Endometrial microvascular endothelial cells (primary cell): Measurements from ENCODE around the gene TNKS1BP1. TPM values are rescaled to one million over a fixed set of nuclear protein-coding genes. Genes with fewer than 3 reads are reported as not detected.

ENCODE experiments used
- in situ Hi-C: cut with HindIII; loops from 2 replicates; pipeline ENCODE4 v1.10.0; 2017; ENCODE audit warnings: low sequenced_read_pairs, low pct_unique_long_range_greater_than_20kb; ENCODE audit errors: inconsistent ontology term
- total RNA-seq: library from RNA; depleted of rRNA; stranded (reverse); fragments of >200 nt; gene quantifications from one replicate; pipeline ENCODE4 v1.2.3, GENCODE V29; 2015; ENCODE audit errors: inconsistent ontology term

The TNKS1BP1 gene
- total RNA-seq, 1 donor from 2014 or later = 57.4 TPM

DNA sequence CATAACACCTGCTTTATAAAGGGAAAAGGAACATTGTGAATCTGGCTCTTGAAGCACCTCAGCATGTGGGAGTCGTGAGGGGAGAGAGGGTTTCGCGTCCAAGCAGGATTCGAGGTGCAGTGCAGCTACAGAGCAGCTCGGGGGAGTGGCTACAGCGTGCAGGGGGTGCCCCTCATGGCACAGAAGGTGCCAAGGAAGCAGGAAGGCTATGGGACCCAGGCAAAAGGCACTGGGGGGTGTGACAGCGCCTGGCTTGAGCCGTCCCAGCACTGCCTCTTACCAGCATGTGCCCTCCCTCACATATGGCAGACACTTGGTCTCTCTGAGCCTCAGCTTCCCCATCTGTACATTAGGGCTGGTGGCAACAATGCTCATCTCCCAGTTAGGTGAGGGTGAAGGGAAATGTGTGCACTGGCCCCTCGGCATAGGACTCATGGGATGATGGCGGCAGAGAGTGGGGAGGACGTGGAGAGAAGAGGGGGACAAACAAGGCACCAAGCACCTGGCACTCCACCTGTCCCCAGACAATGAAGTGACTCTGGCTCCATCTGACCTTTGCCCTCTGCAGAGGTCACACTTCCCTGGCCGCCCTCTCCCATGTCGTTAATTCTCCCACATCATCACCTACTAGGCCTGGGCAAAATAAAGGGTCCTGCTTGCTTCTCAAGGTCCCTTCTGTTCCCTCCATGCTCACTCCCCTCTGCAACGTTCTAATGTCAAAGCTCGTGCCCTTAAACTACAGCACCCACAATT is 10.4 kb downstream of the TNKS1BP1 start:
- in situ Hi-C loops = no loop called here

DNA sequence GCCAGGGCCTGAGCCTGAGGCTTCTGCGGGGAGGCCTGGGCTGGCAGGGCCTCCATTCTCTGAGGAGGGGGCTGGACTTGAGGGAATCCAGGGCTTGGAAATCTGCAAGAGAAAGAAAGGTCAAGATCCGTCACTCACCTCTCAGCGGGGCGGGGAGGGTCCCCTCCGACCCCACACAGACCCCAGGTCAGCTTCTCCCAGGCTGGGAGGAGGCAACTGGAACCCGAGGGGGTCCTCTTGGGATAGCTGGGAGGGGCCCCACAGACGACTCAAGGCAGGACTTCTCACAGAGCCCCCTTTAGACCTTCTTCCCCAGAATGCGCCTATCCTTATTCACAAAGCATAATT is 11.0 kb downstream of the TNKS1BP1 start:
- in situ Hi-C loops = no loop called here

DNA sequence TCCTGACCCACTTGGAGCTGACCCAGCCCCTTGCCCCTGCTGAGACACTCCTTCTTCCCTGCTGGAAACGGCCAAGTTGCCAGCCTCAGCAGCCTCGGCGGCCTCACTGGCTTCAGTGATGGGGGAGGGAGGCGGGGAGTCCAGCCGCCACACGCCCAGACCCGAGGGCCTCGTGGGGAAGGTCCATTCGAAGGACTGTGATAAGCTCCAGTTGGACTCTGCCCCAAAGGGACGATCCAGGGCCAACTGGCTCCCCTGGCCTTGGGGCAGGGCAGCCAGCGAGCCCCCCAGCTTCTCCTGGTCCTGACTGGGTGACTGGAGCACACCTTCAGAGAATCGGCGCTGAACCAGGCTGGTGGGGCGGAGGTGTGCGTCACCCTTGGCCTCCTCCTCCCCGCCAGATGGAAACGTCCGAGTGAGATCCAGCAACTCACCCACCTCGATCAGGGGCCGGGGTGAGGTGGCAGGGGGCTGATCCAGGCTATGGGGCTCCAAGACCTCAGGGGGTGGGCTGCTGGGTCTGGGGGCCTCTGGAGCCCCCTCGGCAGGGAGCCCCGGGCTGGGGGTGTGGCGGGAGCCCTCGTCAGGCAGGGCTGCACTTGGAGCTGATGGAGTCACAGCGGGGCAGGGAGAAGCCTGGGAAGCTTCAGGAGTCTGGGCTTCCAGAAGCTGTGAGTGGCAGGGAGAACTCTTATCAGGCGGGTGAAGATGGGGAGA is 11.5 kb downstream of the TNKS1BP1 start:
- in situ Hi-C loops = no loop called here

DNA sequence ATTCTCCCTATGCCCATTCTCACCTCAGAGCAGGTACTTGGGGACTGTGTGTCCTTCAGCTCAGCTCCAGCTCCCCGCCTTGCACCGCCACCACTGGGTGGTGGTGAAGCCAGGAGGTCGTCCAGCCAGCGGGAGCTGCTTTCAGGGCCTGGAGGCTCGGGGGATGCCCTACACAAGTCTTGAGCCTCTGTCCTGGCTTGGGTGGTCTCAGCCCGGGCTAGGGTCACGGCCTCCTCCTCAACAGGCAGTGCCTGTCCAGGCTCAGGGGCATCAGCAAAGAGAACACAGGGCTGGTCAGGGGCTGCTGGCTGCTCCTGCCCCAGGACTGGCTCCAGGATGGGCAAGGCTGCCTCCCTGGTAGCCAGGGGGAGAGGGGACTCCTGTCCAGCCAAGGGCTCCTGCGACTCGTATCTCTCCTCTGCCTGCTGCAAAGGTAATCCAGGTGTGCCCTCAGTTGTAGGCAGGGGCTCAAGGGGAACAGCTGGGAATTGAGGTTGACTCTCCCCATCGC is 12.2 kb downstream of the TNKS1BP1 start:
- in situ Hi-C loops = no loop called here

DNA sequence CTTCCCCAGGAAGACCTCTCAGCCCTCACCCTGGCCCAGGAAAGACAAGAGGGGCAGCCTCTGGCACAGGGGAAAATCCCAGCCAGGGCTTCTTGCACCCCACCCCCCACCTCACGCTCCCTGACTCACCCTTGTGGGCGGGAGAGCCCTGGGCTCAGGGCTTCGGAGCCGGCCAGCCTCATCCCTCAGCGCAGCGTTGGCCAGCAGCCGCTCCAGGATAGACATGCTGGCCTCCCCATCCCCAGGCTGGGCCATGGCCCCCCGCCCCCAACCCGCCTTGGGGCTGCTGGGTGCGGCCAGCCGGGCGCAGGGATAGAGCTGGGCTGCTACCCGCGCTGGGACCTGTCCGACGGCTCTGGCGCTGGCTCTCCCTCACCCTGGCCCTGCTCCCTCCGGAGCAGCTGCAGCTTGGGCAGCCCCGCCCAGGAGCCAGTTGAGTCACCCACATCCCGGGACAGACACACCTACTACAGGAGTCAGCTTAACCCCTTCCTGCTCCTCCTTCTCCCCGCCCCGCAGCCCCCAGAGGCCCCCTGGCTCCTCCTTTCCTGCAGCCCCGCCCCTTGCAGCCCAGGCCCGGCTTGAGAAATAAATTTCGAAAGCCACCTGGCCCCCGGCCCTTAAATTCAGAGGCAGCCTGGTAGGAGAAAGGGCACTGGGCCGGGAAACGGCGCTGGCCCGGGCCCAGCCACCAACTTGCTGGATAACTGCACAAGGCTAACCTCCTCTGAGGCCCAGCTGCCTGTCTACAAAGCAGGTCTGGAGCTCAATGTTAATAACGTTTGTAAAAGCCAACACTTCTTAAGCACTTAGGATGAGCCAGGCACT is 13.4 kb downstream of the TNKS1BP1 start:
- in situ Hi-C loops = no loop called here

DNA sequence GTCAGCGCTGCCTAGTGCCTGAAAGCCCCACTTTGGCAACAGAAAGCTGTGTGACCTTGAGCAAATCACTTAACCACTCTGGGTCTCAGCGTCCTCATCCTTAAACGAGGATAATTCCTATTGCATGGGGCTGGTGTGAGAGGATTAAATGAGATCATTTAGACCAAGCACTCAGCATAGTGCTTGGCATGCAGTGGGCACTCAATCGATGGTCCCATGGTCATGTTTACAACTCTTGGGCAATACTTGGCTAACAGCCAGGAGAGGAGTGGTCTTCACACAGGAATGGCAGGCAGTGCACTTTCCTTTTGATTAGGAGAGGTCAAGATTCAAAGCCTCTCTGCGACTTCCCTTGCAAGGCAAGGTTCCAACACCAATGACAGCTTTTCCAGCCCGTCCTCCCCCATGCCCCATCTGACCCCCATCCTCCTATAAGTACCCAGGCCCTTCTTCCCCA is 14.1 kb downstream of the TNKS1BP1 start:
- in situ Hi-C loops = no loop called here

DNA sequence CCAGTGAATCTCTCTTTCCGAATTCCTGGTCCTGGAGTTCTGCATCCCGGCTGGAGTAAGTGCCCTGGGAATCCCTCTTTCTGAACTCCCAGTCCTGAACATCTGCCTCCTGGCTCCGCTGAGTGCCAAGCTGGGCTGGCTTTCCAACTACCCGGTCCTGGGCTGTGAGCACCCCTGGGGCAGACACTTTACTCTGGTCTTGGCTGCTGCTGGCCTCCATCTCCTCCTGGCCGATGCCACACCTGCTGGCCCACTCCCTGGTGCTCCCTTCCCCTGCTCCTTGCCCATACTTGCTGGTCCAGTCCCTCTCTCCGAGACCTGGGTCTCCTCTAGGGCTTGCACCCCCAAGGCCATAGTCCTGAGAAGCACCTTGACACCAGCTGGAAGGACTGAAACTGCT is 14.7 kb downstream of the TNKS1BP1 start:
- in situ Hi-C loops = no loop called here

DNA sequence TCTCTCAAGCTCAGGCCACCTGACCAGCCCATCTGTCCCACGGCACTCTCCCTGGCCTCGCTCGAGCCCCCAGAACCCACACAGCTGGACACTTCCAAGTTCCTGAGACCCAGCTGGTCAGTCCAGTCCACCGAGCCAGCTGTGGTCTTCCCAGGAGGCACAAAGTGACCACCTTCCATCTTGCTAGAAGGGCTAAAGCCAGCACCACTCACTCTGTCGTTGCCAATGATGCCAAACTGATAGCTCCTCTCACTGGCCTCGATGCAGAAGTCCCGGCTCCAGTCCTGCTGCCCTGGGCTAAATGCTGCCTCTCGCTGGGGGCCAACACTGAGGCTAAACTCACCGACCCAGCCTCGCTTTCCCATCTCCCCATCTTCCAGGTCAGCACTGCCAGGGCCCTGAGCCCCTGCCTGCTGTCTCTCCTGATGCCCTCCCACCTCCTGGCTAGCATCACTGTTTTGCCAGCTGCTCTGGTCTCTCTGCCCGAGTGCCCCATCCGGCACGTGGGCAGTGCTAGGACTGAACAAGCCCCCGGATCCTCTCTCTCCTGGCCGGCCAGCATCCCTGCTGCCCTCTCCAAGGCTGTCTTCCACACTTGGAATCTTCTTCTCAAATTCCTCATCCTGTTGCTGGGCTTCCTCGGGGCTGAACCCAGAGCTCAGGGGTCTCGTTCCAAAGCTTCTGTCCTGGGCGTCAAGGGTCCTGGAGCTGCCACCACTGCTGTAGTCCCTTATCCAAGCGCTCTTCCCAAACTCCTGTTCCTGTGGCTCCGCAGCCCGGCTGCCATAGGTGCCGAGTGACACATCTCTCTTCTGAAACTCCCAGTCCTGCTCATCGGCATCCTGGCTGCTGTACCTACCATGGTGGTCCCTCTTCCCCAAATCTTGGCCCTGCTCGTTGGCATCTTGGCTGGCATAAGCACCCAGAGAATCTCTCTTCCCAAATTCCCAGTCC is 15.4 kb downstream of the TNKS1BP1 start:
- in situ Hi-C loops = no loop called here

DNA sequence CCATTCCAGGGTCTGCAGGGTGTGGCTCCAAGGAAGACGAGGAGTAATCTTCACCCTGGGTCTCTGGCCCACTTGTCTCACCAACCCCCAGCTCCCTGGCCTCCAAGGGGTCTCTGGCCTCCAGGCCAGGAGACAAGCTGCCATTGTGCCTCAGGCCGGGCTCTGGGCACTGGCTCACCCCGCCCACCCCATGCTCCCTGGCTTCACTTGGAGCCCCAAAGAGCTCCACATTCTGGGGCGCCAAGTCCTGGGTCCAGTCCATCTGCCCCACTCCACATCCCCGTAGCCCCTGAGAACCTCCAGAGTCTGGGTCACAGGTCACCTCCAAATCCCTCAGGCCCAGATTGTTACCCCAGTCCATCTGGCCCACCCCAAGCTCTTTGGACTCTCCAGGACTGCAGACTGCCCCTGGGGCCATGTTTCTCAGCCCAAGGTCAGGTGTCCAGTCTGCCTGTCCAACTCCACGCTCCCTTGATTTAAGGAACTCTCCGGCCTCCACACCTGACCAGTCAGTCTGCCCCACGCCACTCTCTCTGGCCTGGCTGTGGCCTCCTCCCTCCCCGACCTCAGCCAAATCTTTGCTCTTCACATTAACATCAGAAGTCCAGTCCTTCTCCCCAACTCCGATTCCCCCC is 16.2 kb downstream of the TNKS1BP1 start:
- in situ Hi-C loops = no loop called here

DNA sequence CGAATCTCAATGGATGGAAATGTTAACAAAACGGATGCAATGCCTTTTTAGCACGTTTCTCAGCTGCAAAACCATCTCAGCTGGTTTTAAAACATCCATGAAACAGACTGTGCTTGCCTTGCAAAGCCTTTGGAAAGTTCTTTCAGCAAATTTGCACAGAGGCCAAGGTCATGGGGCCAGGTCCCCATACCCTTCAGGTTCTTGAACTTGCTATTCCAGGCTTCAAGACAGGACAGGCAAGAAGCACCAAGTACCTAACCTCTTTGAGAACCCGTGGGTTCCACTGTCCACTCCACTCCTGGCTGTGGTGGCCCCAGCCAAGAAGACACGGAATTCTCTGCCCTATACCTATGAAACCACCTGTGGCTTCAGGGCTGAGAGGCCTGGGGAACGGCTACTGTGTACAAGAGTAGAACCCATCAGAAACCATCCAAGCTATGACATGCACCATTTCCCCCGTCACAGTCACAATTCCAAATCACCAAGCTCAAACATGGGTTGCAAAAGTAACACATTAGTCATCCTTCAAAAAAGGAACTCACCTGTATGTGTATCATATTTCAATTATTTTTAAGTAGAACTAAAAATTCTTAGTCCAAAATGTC is 17.0 kb downstream of the TNKS1BP1 start:
- in situ Hi-C loops = no loop called here

DNA sequence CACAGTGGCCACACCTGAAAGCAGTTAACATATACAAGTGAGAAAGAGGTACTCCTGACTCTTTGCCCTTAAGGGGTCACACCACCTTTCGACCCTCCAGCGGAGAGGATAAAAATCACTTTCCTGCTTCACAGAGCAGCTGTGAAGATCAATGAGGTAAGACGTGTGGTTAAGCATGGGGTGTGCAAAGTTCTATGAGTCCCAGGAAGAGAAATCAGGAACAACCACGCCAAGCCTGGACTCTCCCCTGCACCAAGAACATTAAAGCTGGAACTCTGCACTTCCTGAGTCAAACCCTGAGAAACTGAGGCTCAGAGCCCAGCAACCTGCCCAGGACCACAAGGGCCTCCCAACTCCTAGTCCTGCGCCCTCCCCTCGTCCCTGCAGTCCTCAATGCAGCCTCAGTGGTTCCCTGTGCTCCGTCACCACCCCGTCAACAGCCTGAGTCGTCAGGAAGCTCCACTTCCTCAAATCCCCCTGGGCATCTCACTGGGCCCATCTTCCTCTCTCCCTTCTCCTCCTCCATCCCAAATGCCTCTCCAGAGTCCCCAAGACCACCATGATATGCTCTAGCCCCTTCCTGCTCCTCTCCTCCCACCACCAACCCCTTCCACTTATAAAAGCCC is 17.7 kb downstream of the TNKS1BP1 start:
- in situ Hi-C loops = no loop called here

DNA sequence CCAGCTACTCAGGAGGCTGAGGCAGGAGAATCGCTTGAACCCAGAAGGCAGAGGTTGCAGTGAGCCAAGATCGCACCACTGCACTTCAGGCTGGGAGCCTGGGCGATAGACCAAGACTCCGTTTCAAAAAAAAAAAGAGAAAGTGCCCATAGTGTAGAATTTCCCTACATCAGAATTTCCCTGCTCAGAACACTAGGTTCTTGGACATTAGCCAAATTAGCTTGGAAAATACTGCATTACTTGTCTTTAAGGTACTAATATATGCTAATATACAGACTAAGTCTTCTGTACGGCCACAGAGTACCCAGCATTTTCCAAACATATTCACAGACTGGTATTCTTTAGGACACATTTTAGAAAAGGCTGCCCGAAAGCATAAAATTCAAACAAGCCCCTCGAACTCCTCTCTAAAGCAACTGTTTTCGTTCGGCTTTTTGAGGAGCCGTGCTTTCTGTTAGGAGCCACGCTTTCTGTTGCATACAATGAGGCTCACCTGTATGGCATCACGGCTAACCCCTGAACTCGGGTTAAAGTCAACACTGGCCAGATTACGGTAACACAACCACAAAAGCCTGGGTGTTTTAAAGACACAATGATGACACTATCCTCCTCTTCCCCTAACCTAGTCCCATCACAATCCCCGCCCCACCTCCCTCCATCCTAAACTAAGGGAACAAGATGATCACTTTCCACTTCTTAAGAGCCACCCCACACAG is 18.4 kb downstream of the TNKS1BP1 start:
- in situ Hi-C loops = no loop called here

DNA sequence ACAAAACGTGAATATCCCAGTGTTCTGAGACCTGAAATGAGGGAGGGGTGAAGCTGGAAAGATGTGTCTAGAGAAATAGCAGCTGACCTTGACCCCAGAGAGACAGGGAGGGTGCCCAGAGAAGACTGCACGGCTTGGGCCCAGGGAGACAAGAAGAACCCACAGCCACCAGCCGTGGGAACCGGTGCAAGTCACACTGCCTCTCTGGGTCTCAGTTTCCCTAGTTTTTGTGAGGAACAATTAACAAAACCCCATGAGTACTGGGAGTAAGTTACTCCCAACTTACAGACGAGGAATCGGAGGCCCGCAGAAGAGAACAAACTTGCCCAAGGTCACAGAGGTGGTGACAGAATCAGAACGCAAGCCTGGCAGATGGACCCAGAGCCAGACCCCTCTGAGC is 19.2 kb downstream of the TNKS1BP1 start:
- in situ Hi-C loops = no loop called here

DNA sequence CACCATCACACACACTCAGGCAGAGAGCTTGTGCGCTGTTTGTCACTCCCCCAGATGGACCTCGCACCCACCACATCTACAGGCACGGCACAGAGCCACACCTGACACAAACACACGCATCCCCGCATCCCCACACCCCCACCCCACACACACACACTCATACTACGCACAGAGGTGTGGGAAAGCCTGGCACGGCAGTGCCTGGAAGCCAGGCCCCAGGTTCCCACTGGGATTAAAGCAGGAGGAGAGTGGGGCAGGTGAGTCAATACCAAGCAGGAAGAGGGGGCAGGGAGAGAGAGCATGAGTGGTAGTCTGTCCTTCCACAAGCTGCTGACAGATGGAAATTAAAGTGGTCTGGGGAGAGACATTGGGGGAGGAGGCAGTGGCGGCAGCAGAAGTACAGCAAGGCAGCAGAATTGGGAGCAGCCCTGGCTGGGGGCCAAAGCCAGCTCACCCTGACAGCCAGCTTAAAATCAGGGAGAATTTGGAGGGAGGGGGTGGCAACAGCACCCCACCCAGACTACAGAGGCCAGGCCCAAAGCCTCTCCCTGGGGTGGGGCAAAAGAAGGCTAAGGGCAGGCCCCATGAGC is 20.7 kb downstream of the TNKS1BP1 start:
- in situ Hi-C loops = no loop called here

DNA sequence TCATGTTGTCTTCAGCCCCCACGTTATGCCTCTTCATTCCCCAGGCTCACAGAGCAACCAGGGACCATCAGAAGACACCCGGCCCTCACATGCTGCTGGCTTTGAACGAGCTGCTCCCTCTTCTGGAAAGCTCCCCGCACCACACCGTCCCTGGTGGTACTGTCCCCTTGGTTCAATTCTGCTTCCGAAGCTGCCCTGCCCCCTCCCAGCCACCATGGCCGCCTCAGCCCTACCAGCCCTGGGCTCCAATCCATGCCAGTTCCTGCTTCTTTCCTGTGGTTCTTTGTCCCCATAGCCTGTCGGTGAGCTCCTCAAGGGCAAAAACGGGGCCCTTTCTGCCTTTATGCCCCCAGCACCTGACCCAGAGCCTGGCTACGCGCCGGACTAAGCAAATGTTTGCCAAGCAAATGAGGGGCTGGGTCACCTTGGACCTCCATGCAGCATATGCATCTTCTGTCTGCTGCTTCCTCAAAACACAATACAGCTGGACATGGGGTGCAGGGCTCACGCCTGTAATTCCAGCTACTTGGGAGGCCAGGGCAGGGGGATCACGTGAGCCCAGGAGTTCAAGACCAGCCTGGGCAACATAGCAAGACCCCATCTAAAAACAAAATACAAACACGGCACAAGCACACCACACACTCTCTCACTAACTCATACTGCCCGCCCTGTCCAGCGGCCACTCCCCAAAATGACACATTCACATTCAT is 21.3 kb downstream of the TNKS1BP1 start:
- in situ Hi-C loops = no loop called here

DNA sequence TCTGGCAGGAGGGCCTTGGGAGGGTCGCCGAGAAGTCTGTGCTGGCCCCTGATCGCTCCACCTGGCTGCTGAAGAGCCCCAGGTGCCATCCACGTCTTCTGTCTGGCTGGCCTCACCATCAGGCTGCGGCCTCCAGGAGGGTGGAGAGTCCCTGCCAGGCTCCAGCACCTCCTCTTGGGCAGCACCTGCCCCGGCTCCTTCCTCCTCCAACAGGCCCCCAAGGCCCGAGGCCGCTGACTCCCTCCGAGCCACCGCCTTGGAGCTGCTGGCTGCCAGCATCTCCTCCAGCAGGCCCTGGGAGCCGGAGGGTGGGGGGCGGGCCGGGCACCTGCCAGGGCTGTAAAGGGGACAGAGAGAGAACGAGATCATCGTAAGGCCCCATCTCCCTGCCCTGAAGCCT is 22.3 kb downstream of the TNKS1BP1 start:
- in situ Hi-C loops = no loop called here
